Measurements from ENCODE around the gene INSM1. TPM values are rescaled to one million over a fixed set of nuclear protein-coding genes. Genes with fewer than 3 reads are reported as not detected.

The INSM1 gene
- total RNA-seq, 1 experiment from 2014 or later = 0.07 TPM

GRCh38 chr20:20318365-20319161 lies 49.3 kb upstream of the INSM1 start:
- no peak overlapping the region for H3K9ac ChIP-seq (ENCODE audit: low read length)
- TF ChIP-seq EZH2phosphoT487 (IDR thresholded peaks at IDR 0.05; ENCODE audit: borderline replicate concordance) = no peak
- no peak for TF ChIP-seq SIN3A (IDR thresholded peaks at IDR 0.05; ENCODE audit: low read depth)
- TF ChIP-seq SP1 (IDR thresholded peaks at IDR 0.05; ENCODE audit: low read depth) = no peak
- TF ChIP-seq EZH2 (IDR thresholded peaks at IDR 0.05) = no peak
- no peak for TF ChIP-seq ZFX (IDR thresholded peaks at IDR 0.05)
- no peak for TF ChIP-seq ELF1 (IDR thresholded peaks at IDR 0.05; ENCODE audit: borderline replicate concordance, low read depth)
- no peak for TF ChIP-seq RAD21 (IDR thresholded peaks at IDR 0.05; ENCODE audit: low read depth)
- TF ChIP-seq POLR2A (IDR thresholded peaks at IDR 0.05; ENCODE audit: borderline replicate concordance, extremely low read depth, insufficient read depth, insufficient read length) = no peak
- no peak for TF ChIP-seq ATF3 (IDR thresholded peaks at IDR 0.05)
- TF ChIP-seq ZBTB33 (IDR thresholded peaks at IDR 0.05; ENCODE audit: extremely low read depth, insufficient replicate concordance, low read length) = no peak
- no peak for TF ChIP-seq CBX3 (IDR thresholded peaks at IDR 0.05; ENCODE audit: low read depth)
- TF ChIP-seq MAX (IDR thresholded peaks at IDR 0.05) = no peak
- TF ChIP-seq CTCF (IDR thresholded peaks at IDR 0.05 in 2 of 3, conservative IDR thresholded peaks at IDR 0.05 in 1 of 3; ENCODE audit: borderline replicate concordance in 1 of 3, insufficient read depth in 1 of 3, low read depth in 2 of 3, low read length in 2 of 3) = no peak
- TF ChIP-seq POLR2AphosphoS5 (IDR thresholded peaks at IDR 0.05; ENCODE audit: low read depth, low read length) = no peak
- TF ChIP-seq TCF7L2 (IDR thresholded peaks at IDR 0.05; ENCODE audit: borderline replicate concordance, extremely low read depth, insufficient read depth, insufficient read length) = no peak
- TF ChIP-seq YY1 (IDR thresholded peaks at IDR 0.05; ENCODE audit: extremely low read depth, insufficient replicate concordance, low read depth, low read length) = no peak
- TF ChIP-seq EGR1 (IDR thresholded peaks at IDR 0.05; ENCODE audit: low read depth) = no peak
- TF ChIP-seq REST (IDR thresholded peaks at IDR 0.05; ENCODE audit: low read depth) = no peak
- CTCF ChIA-PET = no interaction called here
- H2AFZ ChIP-seq (ENCODE audit: low read depth, low read length, poor library complexity, severe bottlenecking) = no peak overlapping the region
- POLR2A ChIA-PET = no interaction called here
- intact Hi-C loops (cut with micrococcal nuclease) = no loop called here
- no peaks in the 10 kb centered on the region for H3K79me2 ChIP-seq (ENCODE audit: insufficient read depth, low read length)
- H4K20me1 ChIP-seq (ENCODE audit: insufficient read depth) = no peaks in the 10 kb centered on the region
- RAD21 ChIA-PET (ENCODE audit: low non-redundant PET in 1 of 2, low total read pairs in 2 of 2, uncharacterized antibody in 2 of 2, unreplicated experiment in 2 of 2) = no interaction called here
- H3K9me3 ChIP-seq (ENCODE audit: control insufficient read depth in 1 of 2, insufficient read depth in 1 of 2, low read depth in 1 of 2, low read length in 2 of 2) = no peaks in the 10 kb centered on the region
- BruUV-seq (replicated peaks) = no TSS peak
- no peaks in the 10 kb centered on the region for H3K36me3 ChIP-seq (ENCODE audit: control insufficient read depth in 1 of 2, insufficient read depth in 2 of 2, low read length in 2 of 2)
- H3K9me2 ChIP-seq (ENCODE audit: insufficient read depth) = no peaks in the 10 kb centered on the region
- no peaks in the 10 kb centered on the region for H3K4me1 ChIP-seq (ENCODE audit: control insufficient read depth in 1 of 2, insufficient read depth in 2 of 2, low read length in 2 of 2)
- H3K27ac ChIP-seq (ENCODE audit: low read depth, low read length) = no peak overlapping the region
- no peaks in the 10 kb centered on the region for H3K27me3 ChIP-seq (ENCODE audit: insufficient read depth, low read length)
- DNase-seq (ENCODE audit: low read depth, low spot score) (no peak), ATAC-seq (no peak)
- H3K4me3 ChIP-seq (replicated peaks in 1 of 2; ENCODE audit: low read depth in 1 of 2, low read length in 2 of 2) = no peak overlapping the region
- no peak overlapping the region for H3K4me2 ChIP-seq (ENCODE audit: low read length)
